ENCODE data around the gene TCTN3.

Gene TCTN3

GRCh38 chr10:95618101-95618500, 75.6 kb downstream of the TCTN3 start:
- no peak for DNase-seq

- DNase-seq: no peak
Measured at GRCh38 chr10:95616446-95616845, 77.3 kb downstream of the TCTN3 start.
